CD4-positive, alpha-beta T cell treated with Interleukin-4 for 1 hour (primary cell): ENCODE measurements around the gene FGFBP3.

Experiments
- DNase-seq, 2 donors: peaks; one replicate each; pipeline ENCODE4 v3.0.0-alpha.2; 2020 to 2022

The FGFBP3 gene

GRCh38 chr10:91909117-91909677 is at the start of gene FGFBP3:
Gene FGFBP3, minus strand, starts transcription at chr10:91909486. Its CDS starts 517 bp downstream, at chr10:91908969.
- peak in 1 of 2 donors; percentile 38 for DNase-seq

- no peak for DNase-seq
Observed at GRCh38 chr10:91957091-91957490, 47.8 kb upstream of the FGFBP3 start.

- no peak for DNase-seq
Observed at GRCh38 chr10:91955114-91955513, 45.8 kb upstream of the FGFBP3 start.

GRCh38 chr10:91953600-91954160 is 44.4 kb upstream of the FGFBP3 start:
- no peak for DNase-seq

GRCh38 chr10:91944880-91945630 is 35.8 kb upstream of the FGFBP3 start:
- no peak for DNase-seq

GRCh38 chr10:91941426-91941825 is 32.1 kb upstream of the FGFBP3 start:
- no peak for DNase-seq

GRCh38 chr10:91939653-91940052 is 30.4 kb upstream of the FGFBP3 start:
- DNase-seq, result no peak

GRCh38 chr10:91935886-91936285 is 26.6 kb upstream of the FGFBP3 start:
- no peak for DNase-seq

- no peak for DNase-seq
Observed at GRCh38 chr10:91932737-91933136, 23.5 kb upstream of the FGFBP3 start.

- DNase-seq, result no peak
Observed at GRCh38 chr10:91931526-91932190, 22.4 kb upstream of the FGFBP3 start.

GRCh38 chr10:91930939-91931338 is 21.7 kb upstream of the FGFBP3 start:
- DNase-seq, result no peak

GRCh38 chr10:91925022-91925320 is 15.7 kb upstream of the FGFBP3 start:
- no peak for DNase-seq

GRCh38 chr10:91924212-91925021 is 15.1 kb upstream of the FGFBP3 start:
- no peak for DNase-seq

- peak; percentile 91 to 94 for DNase-seq
Observed at GRCh38 chr10:91923371-91924211, 14.3 kb upstream of the FGFBP3 start, which contains the start of gene BTAF1. Gene BTAF1, plus strand, starts transcription at chr10:91923770. Its CDS starts 307 bp downstream, at chr10:91924077.

GRCh38 chr10:91919651-91920050 is 10.4 kb upstream of the FGFBP3 start:
- DNase-seq, result no peak

- DNase-seq, result no peak
Observed at GRCh38 chr10:91910467-91910866, 1.2 kb upstream of the FGFBP3 start.

- DNase-seq, result peak; percentile 75 to 77
Observed at GRCh38 chr10:91908337-91909116, 759 bp downstream of the FGFBP3 start.

GRCh38 chr10:91907914-91908336 is 1.4 kb downstream of the FGFBP3 start:
- DNase-seq, result no peak

GRCh38 chr10:91907033-91907594 is 2.2 kb downstream of the FGFBP3 start:
- DNase-seq, result no peak

- DNase-seq, result peak; percentile 73 to 74
Observed at GRCh38 chr10:91901784-91902677, 7.3 kb downstream of the FGFBP3 start.
